ENCODE data around the gene NES.

NES gene

GRCh38 chr1:156681196-156681960 lies 4.2 kb upstream of the NES start:
- no peak for DNase-seq (ENCODE audit: low read depth in 3 of 3, low spot score in 1 of 3)

- no peak for DNase-seq (ENCODE audit: low read depth in 3 of 3, low spot score in 1 of 3)
Measured at GRCh38 chr1:156680056-156680455, 2.8 kb upstream of the NES start.

- DNase-seq (ENCODE audit: low read depth in 3 of 3, low spot score in 1 of 3), result no peak
Measured at GRCh38 chr1:156677616-156678596, 699 bp upstream of the NES start.

- DNase-seq (ENCODE audit: low read depth in 3 of 3, low spot score in 1 of 3), result no peak
Measured at GRCh38 chr1:156676114-156676819, 940 bp downstream of the NES start.

- DNase-seq (ENCODE audit: low read depth in 3 of 3, low spot score in 1 of 3), result no peak
Measured at GRCh38 chr1:156675210-156676113, 1.7 kb downstream of the NES start.

GRCh38 chr1:156673387-156674121 lies 3.7 kb downstream of the NES start:
- no peak for DNase-seq (ENCODE audit: low read depth in 3 of 3, low spot score in 1 of 3)

GRCh38 chr1:156671804-156672203 lies 5.4 kb downstream of the NES start:
- no peak for DNase-seq (ENCODE audit: low read depth in 3 of 3, low spot score in 1 of 3)

GRCh38 chr1:156670791-156671190 lies 6.4 kb downstream of the NES start:
- DNase-seq (ENCODE audit: low read depth in 3 of 3, low spot score in 1 of 3), result no peak

- DNase-seq (ENCODE audit: low read depth in 3 of 3, low spot score in 1 of 3), result no peak
Measured at GRCh38 chr1:156670359-156670758, 6.8 kb downstream of the NES start.

- DNase-seq (ENCODE audit: low read depth in 3 of 3, low spot score in 1 of 3), result no peak
Measured at GRCh38 chr1:156669794-156670193, 7.4 kb downstream of the NES start.

GRCh38 chr1:156668801-156669637 lies 8.2 kb downstream of the NES start:
- DNase-seq (ENCODE audit: low read depth in 3 of 3, low spot score in 1 of 3), result no peak

- DNase-seq (ENCODE audit: low read depth in 3 of 3, low spot score in 1 of 3), result no peak
Measured at GRCh38 chr1:156667968-156668709, 9.1 kb downstream of the NES start.

GRCh38 chr1:156667610-156667967 lies 9.6 kb downstream of the NES start:
- DNase-seq (ENCODE audit: low read depth in 3 of 3, low spot score in 1 of 3), result no peak

- DNase-seq (ENCODE audit: low read depth in 3 of 3, low spot score in 1 of 3), result no peak
Measured at GRCh38 chr1:156666862-156667609, 10.2 kb downstream of the NES start.

- no peak for DNase-seq (ENCODE audit: low read depth in 3 of 3, low spot score in 1 of 3)
Measured at GRCh38 chr1:156665539-156665938, 11.7 kb downstream of the NES start.

GRCh38 chr1:156664767-156665411 lies 12.3 kb downstream of the NES start:
- DNase-seq (ENCODE audit: low read depth in 3 of 3, low spot score in 1 of 3), result no peak
